ENCODE data around the gene ATAD3A.

GRCh38 chr1:1543706-1544099 lies 31.7 kb downstream of the ATAD3A start:
- TF ChIP-seq ZNF274 (IDR thresholded peaks at IDR 0.05; ENCODE audit: low read depth, low read length) (no peak), YY1 (IDR thresholded peaks at IDR 0.05; ENCODE audit: insufficient read depth, insufficient read length) (no peak)

Data from NT2/D1 (cell line).